HG03442 (cell line): ENCODE data around the gene TMEM37.

ENCODE experiments used
- ATAC-seq: cut with Tn5 transposase; IDR thresholded peaks from one replicate; pipeline ENCODE4 v1.9.1; 2021; ENCODE audit warnings: mild to moderate bottlenecking, moderate library complexity; ENCODE audit not compliant: unreplicated experiment

Gene TMEM37

GRCh38 chr2:119432851-119433522 is 1.3 kb downstream of the TMEM37 start:
- ATAC-seq = no peak

- no peak for ATAC-seq
Measured at GRCh38 chr2:119433636-119434327, 2.1 kb downstream of the TMEM37 start.

DNA sequence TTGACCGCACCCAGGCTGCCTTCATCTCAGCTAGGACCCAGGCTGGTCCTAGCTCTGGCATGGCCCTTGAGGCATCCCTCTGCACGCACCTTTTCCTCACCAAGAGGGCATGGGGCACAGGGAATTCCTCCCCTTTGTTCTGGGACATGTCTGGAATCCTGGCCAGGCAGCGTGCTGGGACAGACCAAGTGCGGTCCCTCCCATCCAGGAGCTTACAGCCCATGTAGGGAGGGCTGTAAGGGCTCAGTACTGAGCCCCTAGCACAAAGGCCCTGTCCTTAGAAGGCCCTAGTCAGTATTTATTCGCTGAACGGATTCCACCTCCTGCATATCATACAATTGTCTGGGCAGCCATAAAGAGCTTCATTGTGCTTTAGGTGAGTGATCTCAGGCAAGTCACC is 3.0 kb downstream of the TMEM37 start:
- no peak for ATAC-seq

GRCh38 chr2:119435081-119435952 is 3.7 kb downstream of the TMEM37 start:
- no peak for ATAC-seq

GRCh38 chr2:119435953-119436297 is 4.3 kb downstream of the TMEM37 start:
- ATAC-seq = no peak

DNA sequence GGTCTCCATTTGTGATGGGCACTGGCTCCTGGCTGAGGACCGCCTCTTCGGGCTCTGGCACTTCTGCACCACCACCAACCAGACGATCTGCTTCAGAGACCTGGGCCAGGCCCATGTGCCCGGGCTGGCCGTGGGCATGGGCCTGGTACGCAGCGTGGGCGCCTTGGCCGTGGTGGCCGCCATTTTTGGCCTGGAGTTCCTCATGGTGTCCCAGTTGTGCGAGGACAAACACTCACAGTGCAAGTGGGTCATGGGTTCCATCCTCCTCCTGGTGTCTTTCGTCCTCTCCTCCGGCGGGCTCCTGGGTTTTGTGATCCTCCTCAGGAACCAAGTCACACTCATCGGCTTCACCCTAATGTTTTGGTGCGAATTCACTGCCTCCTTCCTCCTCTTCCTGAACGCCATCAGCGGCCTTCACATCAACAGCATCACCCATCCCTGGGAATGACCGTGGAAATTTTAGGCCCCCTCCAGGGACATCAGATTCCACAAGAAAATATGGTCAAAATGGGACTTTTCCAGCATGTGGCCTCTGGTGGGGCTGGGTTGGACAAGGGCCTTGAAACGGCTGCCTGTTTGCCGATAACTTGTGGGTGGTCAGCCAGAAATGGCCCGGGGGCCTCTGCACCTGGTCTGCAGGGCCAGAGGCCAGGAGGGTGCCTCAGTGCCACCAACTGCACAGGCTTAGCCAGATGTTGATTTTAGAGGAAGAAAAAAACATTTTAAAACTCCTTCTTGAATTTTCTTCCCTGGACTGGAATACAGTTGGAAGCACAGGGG is 5.5 kb downstream of the TMEM37 start:
- no peak for ATAC-seq

GRCh38 chr2:119438128-119438656 is 6.5 kb downstream of the TMEM37 start:
- ATAC-seq = no peak

- ATAC-seq = no peak
Measured at GRCh38 chr2:119438726-119439284, 7.2 kb downstream of the TMEM37 start.

GRCh38 chr2:119439574-119440500 is 8.2 kb downstream of the TMEM37 start:
- no peak for ATAC-seq

DNA sequence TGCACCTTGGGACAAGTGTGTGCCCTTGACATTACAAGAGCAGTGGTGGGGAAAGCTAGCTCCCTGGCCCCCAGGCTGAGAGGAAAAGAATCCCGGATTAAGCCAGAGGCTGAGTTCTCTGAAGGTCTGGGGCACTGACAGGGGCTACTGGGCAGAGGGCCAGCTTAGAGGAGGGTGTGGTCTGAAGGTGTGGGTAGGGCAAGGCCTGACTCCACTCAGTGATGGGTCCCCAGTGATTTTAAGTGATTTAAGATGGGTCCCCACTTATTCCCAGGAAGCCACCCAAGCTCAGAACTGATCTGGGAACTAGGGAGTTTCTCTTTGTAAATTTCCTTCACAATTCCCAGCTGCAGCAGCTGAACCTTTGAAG is 8.8 kb downstream of the TMEM37 start:
- ATAC-seq = no peak

DNA sequence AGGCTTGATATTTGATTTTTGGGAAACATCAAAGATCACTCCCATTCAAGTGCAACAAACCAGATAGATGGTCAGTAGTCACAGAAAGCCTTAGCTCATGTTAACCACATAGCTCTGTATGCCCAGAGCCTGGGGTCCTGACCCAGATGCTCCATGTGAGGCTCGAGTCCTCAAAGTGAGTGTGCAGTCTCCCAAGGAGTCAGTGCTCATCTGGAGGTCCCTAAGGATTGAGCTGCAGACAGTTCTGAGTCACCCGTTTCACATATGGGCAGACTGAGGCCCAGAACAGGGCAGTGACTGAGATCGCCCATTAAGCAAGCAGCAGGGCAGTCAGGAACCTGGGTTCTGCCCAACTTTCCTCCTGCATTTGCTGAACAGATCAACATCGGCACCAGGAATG is 9.2 kb downstream of the TMEM37 start:
- no peak for ATAC-seq

GRCh38 chr2:119441376-119442225 is 9.9 kb downstream of the TMEM37 start:
- ATAC-seq = no peak

DNA sequence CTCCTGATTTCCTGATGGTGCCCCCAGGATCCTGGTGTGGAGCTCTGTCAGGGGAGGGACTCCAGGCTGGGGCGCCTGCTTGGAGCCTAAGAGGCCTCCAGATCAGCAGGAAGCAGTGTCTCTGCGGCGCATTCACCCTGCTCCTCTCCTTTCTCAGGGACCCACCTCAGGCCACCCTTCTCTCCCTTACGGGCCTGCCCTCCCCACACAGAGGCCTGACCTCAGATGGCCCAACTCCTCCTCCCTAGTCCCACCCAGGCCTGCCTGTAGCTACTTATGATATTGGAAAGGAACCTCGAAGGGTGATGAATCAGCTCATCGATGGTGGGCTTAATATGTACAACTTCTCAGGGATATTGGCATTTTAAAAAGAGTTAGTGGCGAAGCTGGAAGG is 10.6 kb downstream of the TMEM37 start:
- no peak for ATAC-seq

DNA sequence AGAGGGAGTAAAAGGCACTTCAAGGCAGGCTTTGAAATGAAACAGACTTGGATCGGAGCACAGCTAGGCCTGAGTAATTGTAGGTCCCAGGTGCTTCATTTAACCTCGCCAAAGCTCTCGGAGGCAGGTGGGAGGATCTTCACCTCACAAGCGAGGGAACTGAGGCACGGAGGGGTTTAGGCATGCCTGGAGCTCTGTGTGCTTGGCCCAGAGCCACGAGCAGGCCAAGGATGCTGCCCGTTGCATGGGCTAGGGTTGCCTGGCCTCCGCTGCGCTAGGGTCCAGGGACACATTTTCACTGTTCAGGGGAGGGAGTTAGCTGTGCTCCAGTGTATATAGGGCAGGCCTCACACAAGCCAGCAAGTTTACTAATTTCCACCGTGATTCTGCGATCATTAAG is 11.2 kb downstream of the TMEM37 start:
- no peak for ATAC-seq

DNA sequence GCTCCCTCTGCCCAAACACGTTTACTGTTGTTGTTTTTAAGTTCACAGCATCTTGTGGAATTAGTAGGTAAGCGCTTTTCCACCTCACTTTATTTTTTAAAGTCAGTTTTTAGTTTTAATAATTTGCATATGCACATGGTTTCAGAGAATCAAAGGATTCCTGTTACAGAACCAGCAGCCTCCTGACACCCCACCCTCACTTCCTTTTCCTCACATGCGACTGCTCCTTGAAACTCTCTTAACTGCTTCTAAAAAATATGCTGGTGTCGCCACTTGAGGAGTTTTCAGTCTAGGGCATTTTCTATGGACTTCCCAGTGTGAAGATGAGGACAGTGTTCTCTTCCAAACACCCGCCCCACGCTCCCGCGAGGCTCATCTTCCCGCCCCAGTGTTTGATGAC is 14.4 kb downstream of the TMEM37 start:
- ATAC-seq = no peak

DNA sequence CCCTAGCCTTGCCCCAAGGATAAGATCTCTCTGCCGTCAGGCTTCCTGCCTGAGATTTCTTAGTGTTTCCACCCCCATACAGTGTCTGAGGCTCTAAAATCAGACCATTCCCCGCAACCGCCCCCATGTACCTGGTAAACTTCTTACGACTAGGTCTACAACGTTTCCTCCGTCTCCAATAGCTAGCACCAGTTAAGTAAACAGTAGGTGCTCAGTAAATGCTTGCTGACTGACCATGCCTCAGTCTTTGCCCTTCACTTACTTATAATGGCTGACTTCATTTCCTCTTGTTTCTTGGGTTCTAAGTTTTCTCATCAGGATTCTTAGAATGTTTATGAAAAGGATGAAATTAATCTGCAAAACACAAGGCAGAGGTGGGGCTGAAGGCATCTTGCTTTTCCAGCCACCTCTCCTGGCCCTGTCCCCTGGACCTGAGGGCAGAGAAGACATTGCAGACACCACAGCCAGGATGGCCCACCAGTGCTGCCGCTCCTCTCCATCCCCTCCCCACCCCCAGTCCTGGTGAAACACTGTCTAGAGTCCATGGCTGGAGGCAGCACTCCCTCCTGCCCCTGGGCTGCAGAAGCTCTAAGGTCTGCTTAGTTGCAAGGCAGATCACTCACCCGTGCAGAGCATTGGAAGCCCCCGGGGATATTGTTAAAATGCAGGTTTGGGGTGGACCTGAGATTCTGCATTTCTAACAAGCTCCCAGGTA is 16.9 kb downstream of the TMEM37 start:
- no peak for ATAC-seq

- ATAC-seq = no peak
Measured at GRCh38 chr2:119449521-119449920, 17.9 kb downstream of the TMEM37 start.
